GM18520 (cell line): ENCODE results near the gene PEX11B.

ENCODE experiments used
- ATAC-seq: cut with Tn5 transposase; IDR thresholded peaks from one replicate; pipeline ENCODE4 v1.9.1; 2021; ENCODE audit not compliant: unreplicated experiment

The PEX11B gene

GRCh38 chr1:145912128-145912641 is 6.3 kb downstream of the PEX11B start:
- no peak for ATAC-seq

DNA sequence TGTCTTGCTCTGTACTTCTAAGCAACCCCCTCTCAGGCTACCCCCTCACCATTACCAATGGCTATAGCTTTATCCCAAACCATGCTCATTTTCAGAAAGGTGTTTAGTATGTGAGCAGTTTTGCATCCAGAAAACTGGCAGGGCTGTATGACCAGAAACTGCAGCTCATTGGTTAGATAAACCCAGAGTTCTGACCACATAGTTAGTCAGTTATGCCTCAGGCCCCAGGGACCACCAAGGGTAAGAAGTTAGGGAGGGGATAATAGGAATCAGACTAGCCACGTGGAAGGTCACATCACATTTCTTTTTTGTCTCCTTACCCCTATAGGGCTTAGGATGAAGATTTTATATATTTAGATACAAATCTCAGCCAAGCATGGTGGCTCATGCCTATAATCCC is 9.9 kb downstream of the PEX11B start:
- no peak for ATAC-seq

- no peak for ATAC-seq
These were observed 11.4 kb downstream of the PEX11B start for GRCh38 chr1:145906954-145907753.

DNA sequence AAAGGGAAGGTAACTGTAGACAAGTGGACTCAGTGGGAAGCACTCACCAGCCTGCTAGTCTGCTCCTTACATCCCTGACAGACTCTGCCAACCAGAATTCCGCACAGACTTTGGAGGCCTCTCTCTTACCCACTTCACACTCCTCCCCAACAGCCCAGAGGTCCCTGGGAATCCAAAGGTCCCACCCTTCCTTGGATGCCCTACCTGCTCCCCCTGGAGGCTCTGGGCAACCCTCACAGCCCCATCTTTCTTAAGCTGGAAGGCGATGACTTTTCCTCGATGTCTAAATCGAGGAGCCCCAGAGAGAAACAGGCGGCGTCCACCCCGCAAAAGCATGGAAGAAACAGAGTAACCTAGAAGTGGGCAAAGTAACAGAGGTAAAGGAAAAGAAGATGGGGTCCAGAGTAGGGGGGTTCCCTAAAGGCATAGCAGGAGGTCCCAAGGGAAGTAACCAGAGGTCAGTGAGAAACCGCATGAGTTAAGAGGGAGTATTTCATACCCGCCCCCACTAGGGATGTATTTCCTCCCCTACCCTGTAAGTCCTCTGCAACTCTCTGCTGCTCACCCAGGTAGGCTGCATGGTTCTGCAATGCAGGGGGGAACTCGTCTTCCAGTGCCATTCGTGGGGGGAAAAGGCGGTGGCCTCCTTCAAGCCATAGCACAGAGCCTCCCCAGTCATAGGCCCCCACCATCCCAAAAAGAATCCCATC is 17.1 kb downstream of the PEX11B start:
- no peak for ATAC-seq

- no peak for ATAC-seq
These were observed 19.8 kb downstream of the PEX11B start for GRCh38 chr1:145898756-145899155.

DNA sequence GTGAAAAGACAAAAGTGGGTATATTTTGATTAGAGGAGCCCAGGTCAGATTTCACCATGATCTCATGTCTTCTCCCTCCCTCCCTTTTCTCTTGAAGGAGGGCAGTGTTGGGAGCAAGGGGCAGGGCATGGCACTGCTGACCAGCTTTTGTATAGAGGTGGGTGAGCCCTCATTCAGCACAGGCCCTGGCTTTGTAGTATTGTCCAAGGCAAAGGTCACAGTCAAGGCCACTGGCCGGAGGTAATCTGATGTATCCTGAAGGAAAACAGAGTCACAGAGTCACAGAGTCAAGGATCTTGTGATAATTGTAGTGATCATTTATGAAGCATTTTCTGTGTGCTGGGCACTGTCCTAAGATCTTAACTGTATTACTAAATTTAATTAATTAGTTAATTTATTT is 20.5 kb downstream of the PEX11B start:
- ATAC-seq, result no peak

GRCh38 chr1:145895471-145895870 is 23.0 kb downstream of the PEX11B start:
- ATAC-seq, result no peak

DNA sequence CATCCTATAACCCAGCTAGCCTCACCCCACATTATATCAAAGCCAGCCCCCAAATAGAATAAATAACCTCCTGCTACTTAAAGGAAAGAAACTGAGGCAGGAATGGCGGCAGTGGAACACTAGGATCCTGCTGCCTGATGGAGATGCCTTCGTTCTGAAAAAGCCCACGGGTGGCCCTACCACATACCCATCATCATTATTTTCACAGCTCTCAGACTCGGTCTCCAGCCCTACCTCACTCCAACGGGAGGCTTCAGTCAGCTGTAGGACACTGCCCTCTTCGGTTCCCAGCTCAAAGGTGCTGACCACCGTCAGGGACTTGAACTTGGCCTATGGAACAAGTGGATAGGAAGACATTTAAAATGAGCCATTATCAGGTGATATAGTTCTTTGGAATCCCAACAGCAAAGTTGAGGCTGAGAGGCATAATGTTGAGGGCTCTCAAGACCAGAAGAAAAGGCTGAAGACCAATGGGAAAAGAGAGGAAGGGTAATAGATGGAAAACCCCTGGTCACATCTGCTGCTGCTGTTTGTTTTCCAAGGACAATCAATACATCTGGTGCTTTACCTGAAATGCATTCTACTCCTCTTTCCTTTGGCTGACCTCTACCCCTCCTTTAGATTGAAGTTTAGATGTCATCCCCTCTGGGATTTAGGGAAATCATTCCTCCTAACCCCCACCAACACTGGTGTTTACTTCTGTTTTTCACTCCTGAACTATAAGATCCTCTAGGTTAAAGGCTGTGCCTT is 25.0 kb downstream of the PEX11B start:
- no peak for ATAC-seq

- ATAC-seq, result no peak
These were observed 25.9 kb downstream of the PEX11B start for GRCh38 chr1:145892486-145893087.

DNA sequence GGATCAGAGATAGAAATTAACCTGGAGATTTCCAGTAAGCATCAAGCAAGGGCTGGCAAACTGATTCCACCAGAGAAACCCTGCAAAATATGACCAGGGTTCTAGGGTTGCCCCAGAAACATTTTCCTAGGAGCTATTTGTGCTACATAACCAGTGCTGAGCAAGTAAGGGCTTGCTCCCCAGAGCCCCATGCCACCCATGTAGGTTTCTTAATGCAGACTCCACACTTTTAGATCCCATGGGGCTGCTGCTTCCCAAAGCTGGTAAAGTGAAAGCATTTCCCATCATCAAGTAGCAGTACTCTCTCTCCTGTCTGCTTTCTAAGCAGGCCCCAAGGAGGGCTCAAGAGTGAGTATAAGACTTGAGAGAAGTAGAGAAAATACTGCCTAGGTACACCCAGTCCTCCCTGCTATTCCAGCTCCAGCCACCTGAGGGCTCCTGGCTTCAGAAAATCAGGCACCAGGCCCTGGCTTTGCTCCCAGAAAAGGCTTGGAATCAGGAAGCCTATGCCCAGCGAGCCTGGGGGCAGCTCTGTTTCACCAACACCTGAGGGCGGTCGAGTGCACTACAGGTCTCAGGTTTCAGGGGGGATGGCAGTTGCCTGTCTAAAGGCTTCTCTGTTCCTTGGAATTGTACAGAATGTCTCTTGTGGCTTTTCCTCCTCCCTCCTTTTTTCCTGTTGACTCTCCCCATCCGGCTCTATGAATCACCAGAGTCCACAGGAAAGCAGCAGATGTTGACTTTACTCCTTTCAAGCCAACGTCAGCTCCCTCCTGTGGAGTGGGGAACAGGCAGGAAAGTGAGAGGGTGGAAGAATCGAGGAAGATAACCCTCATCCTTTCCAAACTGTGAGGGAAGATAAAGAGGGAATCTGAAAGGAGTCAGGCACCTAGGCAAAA is 26.7 kb downstream of the PEX11B start:
- no peak for ATAC-seq

DNA sequence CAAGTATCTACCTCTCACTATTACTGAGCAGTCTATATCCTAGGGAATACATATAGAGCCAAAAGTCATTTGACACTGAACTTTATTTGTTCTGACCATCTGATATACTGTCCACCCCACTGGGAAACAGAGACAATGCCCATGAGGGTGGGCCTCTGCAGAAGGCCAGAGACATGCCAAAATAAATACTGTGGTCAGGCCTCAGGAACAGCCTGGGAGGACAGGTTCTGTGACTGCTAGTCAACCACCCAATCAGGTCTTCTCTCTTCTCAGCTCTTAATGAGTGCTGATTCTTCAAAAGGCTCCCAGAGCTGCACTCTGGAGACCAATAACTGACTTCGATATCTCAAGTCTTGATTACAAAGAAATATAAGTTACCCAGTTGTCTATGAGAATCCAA is 27.4 kb downstream of the PEX11B start:
- ATAC-seq, result no peak

DNA sequence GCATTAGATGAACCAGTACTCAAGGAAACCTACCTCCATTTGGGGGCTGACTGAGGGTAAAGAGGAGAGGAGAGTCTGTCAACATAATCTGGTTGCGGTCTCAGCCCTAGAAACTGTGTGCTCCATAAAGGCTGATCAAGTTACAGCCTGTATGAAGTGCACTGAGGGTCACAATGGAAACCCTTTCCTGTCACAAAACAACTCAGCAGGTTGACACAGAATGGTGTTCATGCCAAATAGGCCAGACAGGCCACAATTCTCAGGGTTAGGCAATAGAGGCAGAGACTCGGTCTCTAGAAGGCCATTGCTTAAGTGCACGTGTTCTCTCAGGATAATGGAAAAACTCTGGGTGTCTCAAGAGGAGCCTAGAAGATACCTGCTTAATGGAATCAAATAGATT is 28.8 kb downstream of the PEX11B start:
- no peak for ATAC-seq

DNA sequence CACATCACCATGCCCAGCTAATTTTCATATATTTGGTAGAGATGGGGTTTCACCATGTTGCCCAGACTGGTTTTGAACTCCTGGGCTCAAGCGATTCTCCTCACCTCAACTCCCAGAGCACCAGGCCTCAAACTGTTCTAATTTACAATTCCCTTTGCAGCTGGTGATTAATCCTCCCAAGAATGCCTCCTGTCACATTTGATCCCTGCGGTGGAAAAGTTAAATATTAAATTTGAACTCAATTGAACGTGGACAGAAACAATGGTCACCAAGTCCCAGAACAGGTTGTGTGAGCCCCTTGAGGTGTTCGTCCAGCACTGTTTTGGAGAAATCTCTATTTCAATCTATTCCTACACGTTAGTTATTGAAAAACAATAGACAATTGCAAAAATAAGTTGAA is 30.9 kb downstream of the PEX11B start:
- no peak for ATAC-seq

DNA sequence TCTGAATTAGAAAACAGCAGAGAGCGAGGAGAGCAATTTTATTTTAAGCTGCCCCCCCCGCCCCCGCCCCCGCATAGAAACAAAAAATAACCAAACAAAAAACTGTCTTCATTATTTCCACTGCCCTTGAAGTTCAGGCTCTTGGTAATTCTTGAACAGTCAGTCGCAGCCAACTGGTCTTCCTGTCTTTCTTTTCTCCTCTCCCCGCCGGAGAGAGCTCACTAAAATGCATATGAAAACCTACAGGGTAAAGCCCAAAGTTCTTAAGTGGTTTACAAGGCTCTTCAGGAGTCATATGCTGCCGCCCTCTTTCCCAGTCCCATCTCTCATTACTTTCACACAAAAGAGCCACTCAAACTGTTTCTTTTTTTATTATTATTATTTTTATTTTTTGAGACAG is 31.7 kb downstream of the PEX11B start:
- no peak for ATAC-seq

DNA sequence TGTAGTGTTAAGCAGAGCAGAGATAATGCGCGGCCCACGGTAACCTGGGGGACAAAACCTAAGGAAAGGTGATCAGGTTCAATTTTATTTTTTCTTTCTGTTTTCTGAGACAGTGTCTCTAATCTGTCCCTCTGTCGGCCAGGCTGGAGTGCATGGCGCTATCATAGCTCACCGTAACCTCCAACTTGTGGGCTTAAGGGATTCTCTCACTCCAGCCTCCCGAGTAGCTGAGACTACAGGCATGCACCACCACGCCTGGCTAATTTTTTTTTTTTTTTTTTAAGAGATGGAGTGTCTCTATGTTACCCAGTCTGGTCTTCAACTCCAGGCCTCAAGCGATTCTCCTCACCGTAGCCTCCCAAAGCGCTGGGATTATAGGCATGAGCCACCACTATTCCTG is 32.1 kb downstream of the PEX11B start:
- no peak for ATAC-seq

- peak; percentile 91 for ATAC-seq
These were observed 32.7 kb downstream of the PEX11B start, which contains the start of gene ANKRD35 for GRCh38 chr1:145885738-145886287. ANKRD35 (minus strand) TSS chr1:145885866; CDS start chr1:145885758, 108 bp downstream.

DNA sequence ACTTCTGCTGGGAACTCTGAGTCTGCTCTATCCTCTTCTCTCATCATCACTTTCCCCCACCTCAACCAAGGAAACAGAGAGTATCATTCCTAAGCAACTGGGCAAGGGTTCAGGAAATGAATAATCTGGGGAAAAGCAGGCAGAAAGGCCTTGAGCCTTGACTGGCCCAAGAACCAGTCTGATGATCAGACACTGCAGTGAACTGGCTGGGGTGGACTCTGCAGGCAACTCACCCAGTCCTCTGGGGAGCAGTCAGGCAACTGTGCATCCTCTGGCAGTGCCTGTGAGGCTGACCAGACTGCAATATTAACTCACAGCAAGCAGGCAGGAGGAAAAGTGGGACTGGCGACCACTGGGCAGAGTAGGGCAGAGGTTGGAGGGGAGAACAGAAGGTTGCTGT is 33.8 kb downstream of the PEX11B start:
- no peak for ATAC-seq

GRCh38 chr1:145879775-145880174 is 38.7 kb downstream of the PEX11B start:
- no peak for ATAC-seq

DNA sequence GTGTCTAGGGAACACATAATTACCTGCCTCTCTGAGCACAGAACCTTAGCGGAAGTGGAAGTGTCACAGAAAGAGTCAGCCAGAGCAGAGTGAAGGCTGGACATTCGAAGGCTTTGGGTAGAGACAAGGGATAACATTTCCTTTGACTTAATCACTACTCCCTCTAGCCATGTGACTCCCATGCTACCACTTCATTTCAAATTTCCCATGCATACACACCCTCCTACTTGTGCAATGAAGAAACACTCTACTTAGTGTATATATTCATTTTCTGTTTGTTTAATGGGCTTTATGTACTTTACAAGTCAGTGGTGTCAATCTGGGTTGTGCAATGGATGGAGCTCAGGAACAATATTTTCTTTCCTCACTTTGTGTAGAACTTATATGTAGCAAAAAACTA is 39.8 kb downstream of the PEX11B start:
- ATAC-seq, result no peak
